ENCODE results near the gene ZDHHC20.

- TF ChIP-seq CTCF (IDR thresholded peaks at IDR 0.05 in 4 of 5, conservative IDR thresholded peaks at IDR 0.05 in 1 of 5) (no peak), POLR2A (IDR thresholded peaks at IDR 0.05) (no peak)
Measured at GRCh38 chr13:21450936-21451335, 8.2 kb downstream of the ZDHHC20 start.
